GM12872 (cell line): ENCODE data around the gene TLR6.

ENCODE experiments used
- TF ChIP-seq, protein P1 (sequence below): IDR thresholded peaks from 3 replicates; pipeline ENCODE4 v1.5.1; 2011; ENCODE audit warnings: low read depth, mild to moderate bottlenecking, low read length, moderate library complexity; ENCODE audit not compliant: insufficient read depth

The TLR6 gene

DNA sequence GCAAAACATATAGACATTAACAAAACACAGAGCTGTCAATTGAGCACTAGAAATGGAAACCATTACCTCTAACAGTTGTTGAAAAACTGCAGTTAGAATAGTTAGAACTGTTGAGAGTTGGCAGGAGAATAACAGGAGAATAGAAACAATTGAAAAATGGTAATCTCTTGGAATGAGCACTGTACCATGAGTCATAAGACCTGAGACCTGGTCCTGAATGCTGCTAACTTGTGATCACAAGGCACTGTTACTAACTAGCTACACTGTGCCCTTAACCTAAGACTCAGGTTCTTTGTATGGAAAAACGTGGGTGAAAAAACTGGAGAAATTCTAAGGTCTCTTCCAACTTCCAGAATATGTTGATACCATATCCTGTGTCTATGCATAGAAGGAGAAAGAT is 40.3 kb upstream of the TLR6 start:
- TF ChIP-seq, protein P1, sequence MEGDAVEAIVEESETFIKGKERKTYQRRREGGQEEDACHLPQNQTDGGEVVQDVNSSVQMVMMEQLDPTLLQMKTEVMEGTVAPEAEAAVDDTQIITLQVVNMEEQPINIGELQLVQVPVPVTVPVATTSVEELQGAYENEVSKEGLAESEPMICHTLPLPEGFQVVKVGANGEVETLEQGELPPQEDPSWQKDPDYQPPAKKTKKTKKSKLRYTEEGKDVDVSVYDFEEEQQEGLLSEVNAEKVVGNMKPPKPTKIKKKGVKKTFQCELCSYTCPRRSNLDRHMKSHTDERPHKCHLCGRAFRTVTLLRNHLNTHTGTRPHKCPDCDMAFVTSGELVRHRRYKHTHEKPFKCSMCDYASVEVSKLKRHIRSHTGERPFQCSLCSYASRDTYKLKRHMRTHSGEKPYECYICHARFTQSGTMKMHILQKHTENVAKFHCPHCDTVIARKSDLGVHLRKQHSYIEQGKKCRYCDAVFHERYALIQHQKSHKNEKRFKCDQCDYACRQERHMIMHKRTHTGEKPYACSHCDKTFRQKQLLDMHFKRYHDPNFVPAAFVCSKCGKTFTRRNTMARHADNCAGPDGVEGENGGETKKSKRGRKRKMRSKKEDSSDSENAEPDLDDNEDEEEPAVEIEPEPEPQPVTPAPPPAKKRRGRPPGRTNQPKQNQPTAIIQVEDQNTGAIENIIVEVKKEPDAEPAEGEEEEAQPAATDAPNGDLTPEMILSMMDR = no peak

DNA sequence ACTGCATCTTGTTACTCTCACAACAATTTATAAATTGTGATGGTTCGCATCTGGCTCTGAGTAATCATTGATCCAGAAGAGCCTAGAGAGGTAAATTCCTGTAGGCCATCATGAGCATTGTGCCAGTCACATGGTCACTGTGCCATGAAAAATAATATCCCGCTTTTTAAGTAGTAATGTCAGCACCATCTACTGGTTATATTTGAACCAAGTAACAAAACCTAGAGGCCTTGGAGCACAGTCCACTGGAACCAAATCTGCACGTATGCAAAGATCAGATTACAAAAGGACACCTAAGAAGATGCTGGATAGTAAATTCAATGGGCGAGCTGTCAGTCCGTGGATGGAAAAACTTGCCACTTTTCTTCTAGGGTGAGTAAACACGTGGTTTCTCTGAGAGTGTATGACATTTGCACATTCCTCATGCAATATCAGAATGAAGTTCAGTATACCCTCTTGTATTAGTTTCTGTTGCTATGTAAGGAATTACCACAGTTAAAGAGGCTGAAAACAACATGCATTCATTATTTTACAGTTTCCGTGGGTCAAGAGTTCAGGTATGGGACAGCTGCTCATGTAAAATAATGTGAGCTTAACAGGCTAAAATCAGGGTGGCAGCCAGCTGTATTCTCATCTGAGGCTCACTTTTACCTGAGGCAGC is 37.8 kb upstream of the TLR6 start:
- TF ChIP-seq, protein P1 = no peak

DNA sequence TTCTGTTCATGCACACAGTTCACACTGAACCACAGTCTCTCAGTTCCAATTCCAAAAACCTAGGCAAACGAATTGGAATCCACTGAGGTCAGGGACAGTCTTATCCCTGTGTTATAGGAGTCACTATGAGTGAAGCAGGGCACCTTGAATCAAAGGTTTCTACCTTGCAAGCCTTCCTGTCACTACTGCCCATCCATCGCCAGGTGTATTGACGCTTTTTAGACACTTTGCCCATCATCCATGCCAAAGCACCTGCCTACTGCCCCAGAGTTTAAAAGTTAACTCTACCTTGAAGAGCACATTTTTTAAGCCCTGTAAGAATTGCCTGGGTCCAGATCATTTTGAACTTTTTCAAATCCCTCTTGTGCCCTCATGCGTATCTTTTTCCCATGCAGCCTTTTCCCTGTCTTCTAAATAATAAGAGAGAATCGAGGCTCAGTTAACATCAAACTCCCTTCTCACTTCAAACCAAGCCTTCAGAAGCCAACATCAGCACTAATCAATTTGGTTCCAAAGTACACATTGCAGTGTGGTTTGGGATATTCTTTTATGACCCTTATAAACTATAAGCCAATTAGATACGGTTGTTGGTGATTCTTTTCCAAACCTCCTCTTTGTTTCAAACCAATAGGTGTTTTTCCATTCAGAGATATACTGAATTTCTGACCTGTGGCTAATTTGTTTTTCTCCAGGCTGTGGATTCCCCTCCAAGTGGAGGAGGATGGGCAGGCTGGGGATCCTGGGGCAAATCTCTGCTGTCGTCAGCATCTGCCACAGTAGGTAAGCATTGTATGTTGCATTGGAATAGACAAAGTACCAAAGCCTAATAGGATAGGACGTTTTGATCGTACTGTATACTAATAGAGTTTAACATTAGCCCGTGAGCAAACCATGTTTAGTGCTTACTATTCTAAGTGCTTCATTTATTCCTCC is 34.7 kb upstream of the TLR6 start:
- TF ChIP-seq, protein P1 = no peak

DNA sequence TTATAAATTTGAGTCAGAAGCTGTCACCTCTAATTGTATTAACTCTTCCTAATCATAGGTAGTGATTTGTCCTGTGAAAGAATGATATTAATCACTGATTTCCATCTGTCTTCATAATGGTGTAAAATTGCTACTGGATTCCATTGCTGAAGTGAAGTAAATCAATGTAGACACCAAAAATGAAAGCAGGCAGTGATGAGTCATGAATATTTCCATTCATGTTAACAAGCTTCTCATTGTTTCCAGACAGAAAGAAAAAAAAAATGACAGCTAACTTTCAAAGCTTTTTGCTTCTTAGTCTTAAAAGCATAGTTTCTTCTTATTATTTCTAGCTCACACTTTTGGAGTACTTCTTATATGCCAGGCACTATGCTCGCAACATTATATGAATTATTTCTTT is 32.5 kb upstream of the TLR6 start:
- TF ChIP-seq, protein P1 = no peak

DNA sequence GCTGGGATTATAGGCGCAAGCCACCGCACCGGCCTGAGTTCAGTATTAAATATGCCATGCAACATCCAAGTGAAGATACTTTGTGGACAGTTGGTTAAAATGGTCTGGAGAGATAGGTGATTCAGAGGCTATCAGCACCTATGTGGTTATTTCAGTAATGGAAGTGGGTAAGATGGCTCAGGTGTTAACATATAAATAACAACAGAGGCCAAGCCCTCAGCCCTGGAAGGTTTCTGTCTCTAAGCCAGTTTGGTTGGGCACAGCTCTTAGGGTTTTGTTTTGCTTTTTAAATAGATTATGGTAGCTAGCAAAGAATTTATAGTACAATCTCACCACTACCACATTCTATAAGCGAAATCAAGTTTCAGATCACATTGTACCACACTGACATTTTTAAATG is 27.6 kb upstream of the TLR6 start:
- TF ChIP-seq, protein P1 = no peak

DNA sequence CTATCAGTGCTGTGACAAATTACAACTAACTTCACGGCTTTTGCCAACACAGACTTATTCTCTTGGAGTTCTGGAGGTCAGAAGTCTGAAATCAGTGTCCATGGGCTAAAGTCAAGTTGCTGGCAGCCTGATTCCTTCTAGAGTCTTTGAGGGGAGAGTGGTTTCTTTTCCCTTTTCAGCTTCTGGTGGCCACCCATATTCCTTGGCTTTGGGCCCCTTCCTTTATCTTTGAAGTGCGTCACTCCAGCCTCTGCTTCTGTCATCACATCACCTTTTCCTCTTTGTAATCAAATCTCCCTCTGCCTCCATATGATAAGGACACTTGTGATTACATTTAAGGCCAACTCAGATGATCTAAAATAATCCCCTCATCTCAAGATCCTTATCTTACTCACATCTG is 20.0 kb upstream of the TLR6 start:
- TF ChIP-seq, protein P1 = no peak

DNA sequence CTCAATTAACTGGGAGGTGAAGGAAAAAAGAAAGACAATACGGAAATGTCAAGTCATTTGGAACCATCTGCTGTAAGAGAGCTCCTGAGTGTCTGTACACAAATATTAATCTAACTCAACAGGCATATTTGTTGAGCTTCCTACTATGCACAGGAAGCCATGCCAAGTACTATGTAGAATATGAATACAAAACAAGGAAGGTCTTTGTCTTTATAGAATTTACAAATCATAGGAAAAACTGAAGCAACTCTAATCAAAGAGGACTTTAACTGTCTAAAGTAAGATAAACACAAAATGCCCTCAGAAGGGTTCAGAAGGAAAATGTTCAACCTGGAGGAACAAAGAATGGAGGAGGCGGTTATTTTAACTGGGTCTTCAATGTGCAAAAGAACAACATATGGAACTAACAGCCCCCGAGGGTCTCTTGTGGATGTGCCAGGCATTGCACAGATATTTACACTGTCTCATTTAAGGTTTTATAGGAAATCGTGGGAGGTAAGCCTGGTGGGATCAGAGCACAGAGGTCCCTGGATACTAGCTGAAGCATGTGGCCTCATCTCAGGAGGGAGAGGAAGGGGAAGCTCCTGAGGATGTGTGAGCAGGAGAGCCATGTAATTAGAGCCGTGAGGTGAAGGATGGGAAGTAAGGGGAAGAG is 16.8 kb upstream of the TLR6 start:
- TF ChIP-seq, protein P1 = no peak
